GM18502 (cell line): ENCODE measurements around the gene RASL10B.

Experiments
- ATAC-seq: cut with Tn5 transposase; IDR thresholded peaks from one replicate; pipeline ENCODE4 v1.9.1; 2021; ENCODE audit warnings: mild to moderate bottlenecking; ENCODE audit not compliant: unreplicated experiment, poor library complexity

Gene RASL10B

GRCh38 chr17:35716173-35716572 lies 15.3 kb upstream of the RASL10B start:
- no peak for ATAC-seq

GRCh38 chr17:35716897-35717465 lies 14.5 kb upstream of the RASL10B start:
- ATAC-seq = no peak

DNA sequence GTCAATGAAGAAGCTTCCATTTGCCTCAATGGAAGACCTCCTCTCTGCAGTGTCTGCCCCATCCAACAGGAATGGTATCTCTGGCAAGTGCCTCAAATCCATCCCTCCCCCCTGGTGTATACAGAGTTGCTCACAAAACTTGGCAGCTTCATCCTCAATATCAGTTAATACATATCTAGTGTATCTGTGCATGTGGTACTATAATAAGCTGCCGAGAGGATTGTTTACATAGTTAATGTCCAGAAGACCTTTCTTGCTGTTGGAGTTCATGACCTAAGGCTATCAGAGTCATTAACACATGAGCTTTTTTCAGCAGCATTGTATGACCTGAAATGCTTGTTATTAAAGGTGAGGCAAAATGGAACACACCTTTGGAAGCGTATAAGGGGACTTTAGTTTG lies 14.0 kb upstream of the RASL10B start:
- no peak for ATAC-seq

DNA sequence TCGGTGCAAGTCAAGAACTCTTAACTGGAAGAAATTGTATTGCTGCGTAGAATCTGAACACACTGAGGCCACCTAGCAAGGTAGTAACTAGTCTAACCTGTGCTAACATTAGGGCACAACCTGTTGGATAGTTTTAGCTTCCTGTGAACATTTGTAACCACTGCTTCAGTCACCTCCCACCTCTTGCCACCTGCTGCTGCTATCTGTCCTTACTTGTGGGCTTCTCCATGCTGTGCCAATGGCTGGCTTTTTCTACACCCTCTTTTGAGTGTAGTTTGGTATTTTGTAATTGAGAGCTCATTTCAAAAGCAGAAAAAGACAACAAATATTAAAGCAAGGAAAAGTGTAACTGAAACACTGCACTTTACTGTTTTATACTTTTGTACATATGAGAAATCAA lies 7.7 kb upstream of the RASL10B start:
- ATAC-seq = no peak

DNA sequence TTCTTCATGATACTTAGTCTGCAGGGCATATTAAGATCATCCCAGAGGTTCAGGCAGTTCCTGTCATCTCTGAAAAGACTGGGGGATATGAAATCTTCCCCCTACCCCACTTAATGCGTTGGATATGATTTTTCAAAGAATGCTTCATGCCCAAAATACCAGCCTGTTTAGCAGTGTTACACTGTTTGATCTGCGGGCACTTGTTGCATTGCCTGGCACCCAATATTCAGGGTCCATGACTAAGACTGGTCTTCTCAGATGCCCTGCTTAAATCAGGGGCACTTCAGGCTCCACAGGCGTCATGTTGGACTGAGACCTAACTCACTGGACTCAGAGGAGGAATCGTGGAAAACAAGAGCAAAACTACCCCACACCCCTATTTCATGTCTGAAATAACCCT lies 6.4 kb upstream of the RASL10B start:
- no peak for ATAC-seq

DNA sequence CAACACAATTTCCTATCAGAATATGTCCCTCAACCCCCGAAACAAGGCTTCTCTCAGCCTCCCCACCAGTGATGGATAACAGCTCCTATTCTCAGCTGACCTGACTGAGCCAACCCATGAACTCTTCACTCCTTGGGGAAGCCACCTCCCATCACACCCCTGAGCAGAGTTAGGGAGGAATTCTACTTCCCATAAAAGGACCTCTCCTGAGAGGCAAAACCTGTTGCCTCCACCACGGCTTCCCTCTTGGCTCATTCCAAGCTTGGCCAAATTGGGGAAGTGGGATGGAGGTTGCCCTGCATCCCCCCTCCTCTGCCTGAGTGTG lies 5.7 kb upstream of the RASL10B start:
- ATAC-seq = no peak

DNA sequence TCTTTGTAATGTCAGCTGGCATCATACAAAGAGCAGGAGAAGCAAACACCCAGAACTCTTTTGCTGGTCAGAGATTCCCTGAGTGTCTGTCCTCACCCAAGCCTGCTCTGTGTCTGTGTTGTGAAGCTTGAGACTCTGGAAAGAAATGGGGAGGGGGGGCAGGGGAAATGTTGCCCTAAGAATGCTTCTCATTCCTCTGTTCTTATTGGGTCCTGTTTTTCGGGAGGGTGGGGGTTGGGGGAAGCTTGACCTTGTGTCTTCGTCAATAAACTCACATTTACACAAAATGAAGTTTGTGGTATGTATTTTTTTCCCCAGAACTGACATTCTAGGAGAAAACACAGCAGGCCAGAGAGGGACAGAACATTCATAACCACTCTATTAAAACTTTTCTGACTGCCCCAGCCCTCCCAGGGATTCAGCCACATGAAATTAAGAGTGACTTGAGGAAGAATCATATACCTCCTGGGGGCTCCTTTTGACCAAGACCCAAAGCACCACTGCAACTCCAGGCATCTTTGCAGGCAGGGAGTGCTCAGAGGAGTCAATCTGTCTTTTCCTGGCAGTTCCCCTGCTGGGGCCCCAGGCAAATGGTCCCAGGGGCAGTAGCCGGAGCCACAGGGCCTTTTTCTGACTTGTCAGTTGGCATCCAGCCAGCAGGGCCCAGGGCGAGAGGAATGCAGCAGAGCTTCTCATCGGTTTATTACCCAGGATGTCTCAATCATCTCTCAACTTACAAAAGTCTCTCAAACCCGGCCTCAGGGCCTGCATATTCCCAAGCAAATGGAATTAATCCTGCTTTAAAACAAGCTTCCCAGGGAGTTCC lies 5.1 kb upstream of the RASL10B start:
- ATAC-seq = no peak

- no peak for ATAC-seq
Measured at GRCh38 chr17:35726953-35727460, 4.4 kb upstream of the RASL10B start.

DNA sequence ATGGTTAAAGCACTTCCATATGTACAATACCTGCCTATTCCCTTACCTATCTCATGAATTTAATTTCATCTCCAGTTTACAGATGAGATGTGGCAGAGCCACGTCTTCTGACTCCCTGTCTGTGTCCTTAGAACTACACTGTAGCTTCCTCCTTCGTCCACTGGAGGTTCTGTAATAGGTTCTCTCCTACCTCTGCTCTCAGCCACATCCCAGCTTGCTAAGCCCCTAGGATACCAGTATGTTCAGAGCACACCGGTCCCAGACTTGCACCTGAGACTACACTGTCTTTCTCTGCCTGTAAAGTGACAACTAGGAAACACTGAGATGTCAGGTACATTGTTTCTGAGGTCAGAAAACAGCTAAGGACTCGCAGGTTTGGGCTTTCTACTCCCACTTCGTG lies 3.8 kb upstream of the RASL10B start:
- ATAC-seq = no peak

DNA sequence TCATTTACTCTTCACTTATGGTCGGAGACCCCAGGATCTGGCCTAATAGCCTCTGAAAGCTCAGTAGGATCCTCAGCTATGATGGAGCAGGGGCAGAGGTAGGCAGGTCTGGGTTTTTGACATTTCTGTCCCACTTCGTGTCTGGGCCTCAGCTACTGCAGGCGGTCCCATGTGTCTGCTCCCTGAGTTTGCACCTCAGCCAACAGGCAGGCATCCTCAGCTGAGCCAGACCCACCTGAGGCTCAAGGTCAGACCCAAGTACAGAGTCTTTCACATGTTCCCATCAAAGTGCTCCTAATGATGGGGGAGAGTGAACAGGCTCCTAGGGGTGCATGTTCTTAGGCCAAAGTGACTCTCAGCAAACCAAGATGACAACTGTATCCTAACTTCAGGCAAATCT lies 2.9 kb upstream of the RASL10B start:
- no peak for ATAC-seq

DNA sequence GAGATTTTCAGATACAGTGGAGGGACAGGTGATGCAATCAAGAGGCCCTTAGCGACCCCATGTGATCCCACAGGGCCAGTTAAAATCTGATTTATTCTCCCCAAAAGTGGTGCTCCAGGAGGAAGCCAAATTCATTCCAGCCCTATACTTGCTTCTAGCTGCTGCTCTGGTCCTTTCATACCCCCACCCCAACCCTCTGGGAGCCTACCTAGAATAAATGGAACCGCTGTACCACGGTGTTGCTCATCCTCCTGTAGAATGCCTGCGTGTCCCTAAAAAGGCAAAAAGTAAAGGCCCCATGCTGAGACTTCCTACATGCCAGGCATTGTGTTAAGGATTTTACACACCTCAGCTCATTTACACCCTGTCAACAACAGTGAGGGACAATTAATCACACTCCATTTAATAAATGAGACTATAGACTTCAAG lies 2.0 kb upstream of the RASL10B start:
- ATAC-seq = no peak

GRCh38 chr17:35730400-35731005 lies 936 bp upstream of the RASL10B start:
- ATAC-seq = no peak

GRCh38 chr17:35731917-35732805 lies 722 bp downstream of the RASL10B start:
- no peak for ATAC-seq

GRCh38 chr17:35732806-35733136 lies 1.3 kb downstream of the RASL10B start:
- ATAC-seq = no peak

- no peak for ATAC-seq
Measured at GRCh38 chr17:35733366-35733765, 1.9 kb downstream of the RASL10B start.

- ATAC-seq = no peak
Measured at GRCh38 chr17:35734396-35734795, 3.0 kb downstream of the RASL10B start.

DNA sequence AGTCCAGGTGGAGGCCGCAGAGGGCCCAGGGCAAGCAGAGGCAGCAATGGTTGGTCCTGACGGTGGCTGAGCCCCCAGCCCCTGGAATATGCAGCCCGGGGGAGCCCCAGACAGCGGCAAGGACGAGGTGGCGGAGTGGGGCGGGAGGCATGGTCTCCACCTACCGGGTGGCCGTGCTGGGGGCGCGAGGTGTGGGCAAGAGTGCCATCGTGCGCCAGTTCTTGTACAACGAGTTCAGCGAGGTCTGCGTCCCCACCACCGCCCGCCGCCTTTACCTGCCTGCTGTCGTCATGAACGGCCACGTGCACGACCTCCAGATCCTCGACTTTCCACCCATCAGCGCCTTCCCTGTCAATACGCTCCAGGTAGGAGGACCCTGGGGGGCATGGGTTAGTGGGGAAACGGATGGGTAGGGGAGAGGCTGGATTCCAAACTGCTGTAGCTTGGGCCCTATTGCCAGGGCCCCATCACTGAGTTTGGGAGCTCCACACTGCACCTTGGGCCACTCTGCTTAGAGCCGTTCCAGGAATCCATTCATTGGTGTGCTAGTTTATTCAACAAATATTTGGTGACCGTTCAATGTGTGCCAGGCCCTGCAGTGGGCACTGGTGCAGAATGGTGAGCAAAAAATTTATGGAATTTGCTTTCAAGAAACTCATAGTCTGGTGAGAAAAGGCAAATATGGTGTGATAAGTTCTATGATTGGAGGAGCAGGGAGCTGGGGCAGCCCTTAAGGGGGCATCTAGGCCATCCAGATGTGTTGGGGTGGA lies 3.8 kb downstream of the RASL10B start:
- ATAC-seq = no peak

GRCh38 chr17:35736236-35736635 lies 4.8 kb downstream of the RASL10B start:
- ATAC-seq = no peak

DNA sequence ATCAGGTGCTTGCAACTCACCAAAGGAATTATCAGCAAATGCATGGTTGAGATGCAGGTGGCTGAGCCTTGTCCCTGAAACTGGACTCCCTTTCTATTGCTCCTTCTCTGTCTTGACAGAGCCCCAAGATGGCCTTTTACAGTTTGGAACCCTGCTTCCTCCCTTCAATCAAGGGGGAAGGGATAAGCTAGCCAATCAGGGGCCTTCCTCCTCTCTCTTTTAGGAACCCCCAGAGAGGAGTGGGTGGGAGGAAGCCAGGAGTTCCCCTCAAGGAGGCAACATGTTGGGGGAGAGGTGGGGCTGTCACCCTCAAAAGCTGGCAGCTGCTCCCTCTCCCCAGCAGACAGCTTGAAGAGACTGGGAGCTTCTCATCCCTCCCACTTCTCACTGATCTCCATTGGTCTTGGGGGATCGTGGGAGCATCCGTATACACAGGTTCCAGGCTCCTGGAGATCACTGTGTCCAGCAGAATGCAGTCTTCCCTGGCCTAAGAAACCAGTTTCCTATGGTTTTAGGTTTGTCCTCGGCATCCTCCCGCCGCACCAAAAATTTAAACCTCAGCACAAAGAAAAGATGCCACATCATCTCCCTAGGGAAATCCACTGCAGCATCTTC lies 7.2 kb downstream of the RASL10B start:
- no peak for ATAC-seq

DNA sequence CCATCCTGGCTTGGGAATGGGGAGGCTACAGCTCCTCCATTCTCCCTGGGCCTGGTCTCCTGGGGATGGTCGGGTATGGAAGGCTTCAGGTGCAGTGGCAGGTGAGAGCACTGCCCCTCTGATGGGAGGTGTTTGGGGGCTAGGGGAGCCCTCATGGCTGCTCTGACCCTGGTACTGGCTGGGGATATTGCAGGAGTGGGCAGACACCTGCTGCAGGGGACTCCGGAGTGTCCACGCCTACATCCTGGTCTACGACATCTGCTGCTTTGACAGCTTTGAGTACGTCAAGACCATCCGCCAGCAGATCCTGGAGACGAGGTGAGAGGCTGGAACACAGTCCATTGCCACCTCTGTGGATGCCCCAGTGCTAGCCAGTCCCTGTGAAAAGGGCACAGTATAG lies 8.8 kb downstream of the RASL10B start:
- no peak for ATAC-seq
